ENCODE measurements around the gene TCEA2. TPM values are rescaled to one million over a fixed set of nuclear protein-coding genes. Genes with fewer than 3 reads are reported as not detected.

TCEA2 gene
- total RNA-seq, 2 experiments from 2014 or later: 36.4 to 71.2 TPM

GRCh38 chr20:64023361-64024140 is 39.4 kb upstream of the TCEA2 start:
- no peak overlapping the region for H3K4me3 ChIP-seq (ENCODE audit: low read depth, low read length, poor library complexity, severe bottlenecking)
- peaks cover 99% of the 10 kb centered on the region for H3K36me3 ChIP-seq (ENCODE audit: insufficient read depth, low read length)
- no peak for DNase-seq (ENCODE audit: low spot score)
- no peak for TF ChIP-seq EZH2phosphoT487 (IDR thresholded peaks at IDR 0.05; ENCODE audit: borderline replicate concordance, low read depth, low read length)
- no peak for TF ChIP-seq CTCF (conservative IDR thresholded peaks at IDR 0.05; ENCODE audit: low read length)
- no peak overlapping the region for H3K27ac ChIP-seq (ENCODE audit: low read depth, low read length, poor library complexity, severe bottlenecking)
- H4K20me1 ChIP-seq (ENCODE audit: insufficient read depth, low read length): no peaks in the 10 kb centered on the region
- H3K9me3 ChIP-seq (ENCODE audit: low read length): no peaks in the 10 kb centered on the region
- CTCF ChIA-PET (ENCODE audit: unreplicated experiment): no interaction called here
- no TSS peak for BruUV-seq (replicated peaks)
- intact Hi-C loops (cut with micrococcal nuclease; ENCODE audit: unreplicated experiment): no loop called here
- no peaks in the 10 kb centered on the region for H3K79me2 ChIP-seq (ENCODE audit: insufficient read depth, low read depth, low read length)
- no peaks in the 10 kb centered on the region for H3K9me2 ChIP-seq (ENCODE audit: insufficient read depth, low read length)
- H2AFZ ChIP-seq (ENCODE audit: low read length): no peak overlapping the region
- H3K4me2 ChIP-seq (ENCODE audit: low read length): no peak overlapping the region
- H3K4me1 ChIP-seq (ENCODE audit: insufficient read depth, low read length, poor library complexity, severe bottlenecking): no peaks in the 10 kb centered on the region
- POLR2A ChIA-PET: interaction anchor here (0.6 kb wide), 1 partner anchor 33 kb away, joined by 5 read pairs; no protein-coding TSS in a partner anchor

DNA sequence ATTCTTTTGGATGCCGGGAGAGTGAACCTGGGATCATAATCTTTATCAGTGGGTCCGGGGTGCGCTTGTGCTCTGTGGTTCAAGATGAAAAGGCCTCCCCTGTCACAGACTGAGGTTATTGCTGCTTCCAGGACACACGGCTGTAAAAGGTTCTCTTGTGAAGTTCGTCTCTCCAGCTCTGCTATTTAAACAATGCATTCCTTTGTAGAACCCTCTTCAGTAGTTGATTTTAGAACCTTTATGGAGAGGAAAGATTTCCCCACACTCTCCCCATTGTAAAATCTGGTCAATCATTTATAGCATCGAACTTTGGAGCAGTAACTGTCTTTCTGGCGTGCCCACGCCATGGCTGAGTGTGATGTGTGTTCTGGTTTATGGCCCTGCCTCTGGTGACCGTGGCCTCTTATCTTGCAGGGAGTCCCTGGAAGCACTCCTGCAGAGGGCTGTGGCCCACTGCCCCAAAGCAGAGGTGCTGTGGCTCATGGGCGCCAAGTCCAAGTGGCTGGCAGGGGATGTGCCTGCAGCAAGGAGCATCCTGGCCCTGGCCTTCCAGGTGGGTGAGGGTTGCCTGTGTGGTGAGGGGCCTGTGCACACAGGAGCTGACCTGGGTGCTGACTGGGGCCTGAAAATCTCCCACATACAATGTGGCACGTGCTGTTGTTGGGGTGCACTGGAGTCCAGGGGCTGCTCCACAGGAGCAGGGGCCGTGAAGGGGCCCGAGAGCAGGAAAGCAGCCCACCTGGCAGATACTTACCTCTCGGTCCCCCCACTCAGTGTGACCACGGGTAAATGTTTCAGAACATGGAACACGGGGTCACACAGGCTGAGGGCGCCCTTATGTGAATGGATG is 38.6 kb upstream of the TCEA2 start:
- TF ChIP-seq CTCF (conservative IDR thresholded peaks at IDR 0.05; ENCODE audit: low read length) (no peak), EZH2phosphoT487 (IDR thresholded peaks at IDR 0.05; ENCODE audit: borderline replicate concordance, low read depth, low read length) (no peak)
- Histone ChIP-seq H3K4me2 (ENCODE audit: low read length) (no peak overlapping the region), H4K20me1 (ENCODE audit: insufficient read depth, low read length) (no peaks in the 10 kb centered on the region), H2AFZ (ENCODE audit: low read length) (no peak overlapping the region), H3K36me3 (ENCODE audit: insufficient read depth, low read length) (peaks cover 97% of the 10 kb centered on the region), H3K27ac (ENCODE audit: low read depth, low read length, poor library complexity, severe bottlenecking) (no peak overlapping the region), H3K79me2 (ENCODE audit: insufficient read depth, low read depth, low read length) (no peaks in the 10 kb centered on the region), H3K9me3 (ENCODE audit: low read length) (no peaks in the 10 kb centered on the region), H3K4me1 (ENCODE audit: insufficient read depth, low read length, poor library complexity, severe bottlenecking) (no peaks in the 10 kb centered on the region), H3K9me2 (ENCODE audit: insufficient read depth, low read length) (no peaks in the 10 kb centered on the region), H3K4me3 (ENCODE audit: low read depth, low read length, poor library complexity, severe bottlenecking) (no peak overlapping the region)
- ChIA-PET CTCF (ENCODE audit: unreplicated experiment) (no interaction called here), POLR2A (no interaction called here)
- BruUV-seq (replicated peaks): no TSS peak
- intact Hi-C loops (cut with micrococcal nuclease; ENCODE audit: unreplicated experiment): no loop called here
- DNase-seq (ENCODE audit: low spot score): no peak
